Activated naive CD8-positive, alpha-beta T cell treated with anti-CD3 and anti-CD28 coated beads, Interleukin-2, amount 50 U/mL, for 24 hours (primary cell): ENCODE results near the gene RPS2.
A peak's percentile ranks its signal among the peaks of the same experiment; 100 is the strongest.

Source experiments
- ATAC-seq: fragments of 150-1000 bp; cut with Tn5 transposase; one replicate; pipeline ENCODE4 v1.10.0; 2021
- DNase-seq: peaks from one replicate; pipeline ENCODE4 v3.0.0; 2021
- H3K27ac Mint-ChIP-seq: one replicate; pipeline ENCODE4 v1.8.0; 2021; ENCODE audit warnings: mild to moderate bottlenecking, mixed read lengths
- H3K27me3 Mint-ChIP-seq: one replicate; pipeline ENCODE4 v1.8.0; 2021; ENCODE audit warnings: mixed read lengths
- H3K36me3 Mint-ChIP-seq: one replicate; pipeline ENCODE4 v1.8.0; 2021; ENCODE audit warnings: low read depth, mixed read lengths
- H3K4me1 Mint-ChIP-seq: one replicate; pipeline ENCODE4 v1.8.0; 2021; ENCODE audit warnings: mixed read lengths
- H3K4me3 Mint-ChIP-seq: one replicate; pipeline ENCODE4 v1.8.0; 2021; ENCODE audit warnings: mild to moderate bottlenecking, moderate library complexity, mixed read lengths
- H3K9me3 Mint-ChIP-seq: one replicate; pipeline ENCODE4 v1.8.0; 2021; ENCODE audit warnings: mixed read lengths

RPS2 gene

GRCh38 chr16:1980030-1980769 is 15.6 kb upstream of the RPS2 start:
- Mint-ChIP-seq H3K4me1 (peaks cover 14% of the 10 kb centered on the region), H3K36me3 (peaks cover 15% of the 10 kb centered on the region), H3K27ac (no peak overlapping the region), H3K4me3 (no peak overlapping the region), H3K9me3 (no peaks in the 10 kb centered on the region), H3K27me3 (peaks cover 30% of the 10 kb centered on the region)
- no peak for ATAC-seq
- DNase-seq, result no peak

GRCh38 chr16:1979271-1980029 is 14.8 kb upstream of the RPS2 start:
- H3K27ac Mint-ChIP-seq, result no peak overlapping the region
- ATAC-seq, result no peak
- H3K4me3 Mint-ChIP-seq, result no peak overlapping the region
- H3K9me3 Mint-ChIP-seq, result no peaks in the 10 kb centered on the region
- peaks cover 8% of the 10 kb centered on the region for H3K4me1 Mint-ChIP-seq
- DNase-seq, result peak; percentile 40
- peaks cover 20% of the 10 kb centered on the region for H3K36me3 Mint-ChIP-seq
- peaks cover 30% of the 10 kb centered on the region for H3K27me3 Mint-ChIP-seq

GRCh38 chr16:1978476-1979120 is 14.0 kb upstream of the RPS2 start:
- Mint-ChIP-seq H3K27me3 (peaks cover 30% of the 10 kb centered on the region), H3K27ac (no peak overlapping the region)

GRCh38 chr16:1977875-1978268 is 13.2 kb upstream of the RPS2 start:
- DNase-seq (no peak), ATAC-seq (no peak)
- no peaks in the 10 kb centered on the region for H3K9me3 Mint-ChIP-seq
- peaks cover 26% of the 10 kb centered on the region for H3K27me3 Mint-ChIP-seq
- H3K27ac Mint-ChIP-seq, result no peak overlapping the region
- peaks cover 21% of the 10 kb centered on the region for H3K36me3 Mint-ChIP-seq
- peaks cover 11% of the 10 kb centered on the region for H3K4me1 Mint-ChIP-seq
- H3K4me3 Mint-ChIP-seq, result no peak overlapping the region

More at GRCh38 chr16:1978476-1979120, 14.0 kb upstream of the RPS2 start:
- Mint-ChIP-seq H3K9me3 (no peaks in the 10 kb centered on the region), H3K4me3 (no peak overlapping the region), H3K36me3 (peaks cover 20% of the 10 kb centered on the region), H3K4me1 (peaks cover 8% of the 10 kb centered on the region)
- DNase-seq (no peak), ATAC-seq (no peak)

- ATAC-seq (no peak), DNase-seq (no peak)
- Mint-ChIP-seq H3K4me1 (peaks cover 15% of the 10 kb centered on the region), H3K27me3 (peaks cover 19% of the 10 kb centered on the region), H3K9me3 (no peaks in the 10 kb centered on the region), H3K36me3 (peaks cover 22% of the 10 kb centered on the region), H3K27ac (no peak overlapping the region), H3K4me3 (no peak overlapping the region)
Measured at GRCh38 chr16:1976951-1977874, 12.6 kb upstream of the RPS2 start.

GRCh38 chr16:1976216-1976520 is 11.5 kb upstream of the RPS2 start:
- Mint-ChIP-seq H3K4me1 (peaks cover 20% of the 10 kb centered on the region), H3K27me3 (peaks cover 9% of the 10 kb centered on the region), H3K9me3 (no peaks in the 10 kb centered on the region), H3K4me3 (no peak overlapping the region), H3K36me3 (peaks cover 29% of the 10 kb centered on the region), H3K27ac (no peak overlapping the region)
- ATAC-seq (no peak), DNase-seq (no peak)

- DNase-seq, result no peak
- Mint-ChIP-seq H3K27ac (no peak overlapping the region), H3K4me3 (no peak overlapping the region), H3K27me3 (peaks cover 4% of the 10 kb centered on the region), H3K36me3 (peaks cover 29% of the 10 kb centered on the region), H3K4me1 (peaks cover 23% of the 10 kb centered on the region), H3K9me3 (no peaks in the 10 kb centered on the region)
- ATAC-seq, result no peak
Measured at GRCh38 chr16:1975432-1976215, 11.0 kb upstream of the RPS2 start.

GRCh38 chr16:1974157-1975070 is 9.8 kb upstream of the RPS2 start:
- H3K27ac Mint-ChIP-seq, result no peak overlapping the region

GRCh38 chr16:1973461-1974156 is 9.0 kb upstream of the RPS2 start:
- Mint-ChIP-seq H3K27me3 (no peaks in the 10 kb centered on the region), H3K36me3 (peaks cover 29% of the 10 kb centered on the region), H3K27ac (no peak overlapping the region), H3K9me3 (no peaks in the 10 kb centered on the region), H3K4me1 (peaks cover 23% of the 10 kb centered on the region), H3K4me3 (peak overlapping the region; percentile 99)
- DNase-seq (no peak), ATAC-seq (no peak)

More at GRCh38 chr16:1974157-1975070, 9.8 kb upstream of the RPS2 start:
- DNase-seq (no peak), ATAC-seq (no peak)
- H3K9me3 Mint-ChIP-seq, result no peaks in the 10 kb centered on the region
- peak overlapping the region; percentile 14 for H3K4me3 Mint-ChIP-seq
- H3K36me3 Mint-ChIP-seq, result peaks cover 29% of the 10 kb centered on the region
- peaks cover 23% of the 10 kb centered on the region for H3K4me1 Mint-ChIP-seq
- no peaks in the 10 kb centered on the region for H3K27me3 Mint-ChIP-seq

GRCh38 chr16:1972490-1972877 is 7.9 kb upstream of the RPS2 start:
- H3K27ac Mint-ChIP-seq, result peak overlapping the region; percentile 26
- H3K4me1 Mint-ChIP-seq, result peaks cover 23% of the 10 kb centered on the region
- peak overlapping the region; percentile 99 for H3K4me3 Mint-ChIP-seq
- H3K27me3 Mint-ChIP-seq, result no peaks in the 10 kb centered on the region
- ATAC-seq (no peak), DNase-seq (no peak)
- H3K9me3 Mint-ChIP-seq, result no peaks in the 10 kb centered on the region
- H3K36me3 Mint-ChIP-seq, result peaks cover 26% of the 10 kb centered on the region

- Mint-ChIP-seq H3K27ac (peak within 1 kb of the TSS; percentile 99), H3K9me3 (no peaks in the 10 kb centered on the region), H3K4me3 (peak within 1 kb of the TSS; percentile 99), H3K27me3 (no peaks in the 10 kb centered on the region), H3K36me3 (peaks cover 24% of the 10 kb centered on the region), H3K4me1 (peaks cover 23% of the 10 kb centered on the region)
- peak; percentile 98 for DNase-seq
- peak; percentile 94 for ATAC-seq
Measured at GRCh38 chr16:1971796-1972489, 7.3 kb upstream of the RPS2 start, which contains the start of gene TBL3. TBL3 (plus strand) TSS chr16:1972053; CDS start chr16:1972165, 112 bp downstream.
